COLO668 (cell line): Measurements from ENCODE around the gene TRIM45.

Experiments used
- DNase-seq: peaks from one replicate; lab custom pipeline; 2025; ENCODE audit not compliant: unreplicated experiment; lab: John Stamatoyannopoulos, UW

Gene TRIM45

GRCh38 chr1:117061986-117062415 lies 59.5 kb downstream of the TRIM45 start:
- no peak for DNase-seq
